K562 (cell line): ENCODE data around the gene PCDHGA5. TPM values are rescaled to one million over a fixed set of nuclear protein-coding genes. Genes with fewer than 3 reads are reported as not detected.

Experiments used
- ATAC-seq: fragments of 200-7000 bp; cut with Tn5 transposase; 3 replicates; pipeline ENCODE4 v1.9.1; 2020; ENCODE audit warnings: moderate library complexity
- BruUV-seq: library from RNA; stranded (reverse); fragments of 400-500 nt; replicated peaks from 2 replicates; lab custom pipeline; 2021; lab: Mats Ljungman, UMichigan
- CTCF ChIA-PET: fragments of 300-600 bp; formaldehyde crosslinking; extraction: SDS; loops from one replicate; lab custom pipeline; 2021; ENCODE audit warnings: low intra/inter-chr PET ratio; lab: Yijun Ruan, JAX
- POLR2A ChIA-PET: fragments of 300-600, 350-650 bp; sonication (Branson Sonifier 250); formaldehyde crosslinking; extraction: SDS; loops from one replicate; lab custom pipeline; 2021; ENCODE audit warnings: antibody characterized with exemption, inconsistent platforms; lab: Yijun Ruan, JAX
- DNase-seq, 4 experiments: peaks; one replicate each; pipeline versions ENCODE4 v3.0.0 to v3.0.0-alpha.2; 2011 to 2018; ENCODE audit warnings: low spot score in 3 of 4, mixed read lengths in 3 of 4; ENCODE audit errors: extremely low read depth in 1 of 4
- FAIRE-seq: peaks from 2 replicates; lab custom pipeline; 2011; peaks lifted over from hg19 to GRCh38; lab: Jason Lieb, UNC
- H2AFZ ChIP-seq: 2 replicates; pipeline ENCODE4 v1.6.0; 2011; ENCODE audit warnings: low read depth, low read length, control low read depth, inconsistent platforms
- H3K27ac ChIP-seq: fragments of 200-600 bp; 3 replicates; pipeline ENCODE4 v1.8.0; 2011; ENCODE audit warnings: low read depth, mild to moderate bottlenecking, control low read depth, inconsistent platforms, low read length, moderate library complexity, mixed read lengths; ENCODE audit errors: extremely low read depth
- H3K27me3 ChIP-seq, 2 experiments: fragments of 300-600 bp in 1 of 2; 2 replicates in 1 of 2; 3 replicates in 1 of 2; pipeline versions ENCODE4 v1.6.0 to v1.8.0; 2011; ENCODE audit warnings: inconsistent platforms in 2 of 2, low read length in 2 of 2, mild to moderate bottlenecking in 1 of 2, mixed read lengths in 1 of 2, moderate library complexity in 1 of 2; ENCODE audit not compliant: control insufficient read depth in 2 of 2, insufficient read depth in 2 of 2
- H3K36me3 ChIP-seq: fragments of 300-600 bp; 3 replicates; pipeline ENCODE4 v1.8.0; 2011; ENCODE audit warnings: mild to moderate bottlenecking, low read length, inconsistent platforms; ENCODE audit not compliant: control insufficient read depth, insufficient read depth
- H3K4me1 ChIP-seq, 2 experiments: fragments of 200-600 bp in 1 of 2; replicated peaks in 1 of 2; 2 replicates in 1 of 2; 3 replicates in 1 of 2; pipeline versions ENCODE4 v1.5.1 to v1.8.0; 2011; ENCODE audit warnings: inconsistent platforms in 2 of 2, low read length in 2 of 2, mild to moderate bottlenecking in 1 of 2, mixed read lengths in 1 of 2, moderate library complexity in 1 of 2; ENCODE audit not compliant: control insufficient read depth in 2 of 2, insufficient read depth in 2 of 2
- H3K4me2 ChIP-seq: 2 replicates; pipeline ENCODE4 v1.6.1; 2011; ENCODE audit warnings: low read length, control low read depth, inconsistent platforms, mixed read lengths; ENCODE audit not compliant: insufficient read depth
- H3K4me3 ChIP-seq: fragments of 200-600 bp; sonication (generic), shearing (Covaris generic); 2 replicates; pipeline ENCODE4 v1.5.1; 2016; ENCODE audit warnings: control low read depth, inconsistent platforms
- H3K79me2 ChIP-seq: fragments of 200-600 bp; 3 replicates; pipeline ENCODE4 v1.8.0; 2011; ENCODE audit warnings: low read length, inconsistent platforms; ENCODE audit not compliant: control insufficient read depth, insufficient read depth
- H3K9ac ChIP-seq, 2 experiments: 2 replicates each; pipeline versions ENCODE4 v1.6.0 to v1.6.1; 2011; ENCODE audit warnings: low read depth in 2 of 2, low read length in 2 of 2, control low read depth in 1 of 2, inconsistent platforms in 1 of 2, mild to moderate bottlenecking in 1 of 2, mixed read lengths in 1 of 2; ENCODE audit not compliant: insufficient read depth in 1 of 2
- H3K9me1 ChIP-seq: one replicate; pipeline ENCODE4 v1.6.0; 2011; ENCODE audit warnings: inconsistent platforms, mild to moderate bottlenecking, low read length, moderate library complexity; ENCODE audit not compliant: control insufficient read depth, insufficient read depth
- H3K9me3 ChIP-seq: replicated peaks from 2 replicates; pipeline ENCODE4 v1.5.1; 2011; ENCODE audit warnings: low read depth, low read length, inconsistent platforms; ENCODE audit not compliant: control insufficient read depth, insufficient read depth
- H4K20me1 ChIP-seq: replicated peaks from 2 replicates; pipeline ENCODE4 v1.6.1; 2011; ENCODE audit warnings: low read length, inconsistent platforms, mixed read lengths; ENCODE audit not compliant: control insufficient read depth, insufficient read depth
- MAFF ChIP-seq: IDR thresholded peaks from 2 replicates; pipeline ENCODE4 v1.6.1; 2012; ENCODE audit warnings: low read length, improper control_type of control experiment
- TCFL5 ChIP-seq: fragments of 250-450 bp; sonication (Bioruptor Pico); conservative IDR thresholded peaks from 2 replicates; pipeline ENCODE4 v1.6.1; 2021; ENCODE audit warnings: mild to moderate bottlenecking, moderate library complexity, matching md5 sums
- TRIM28 ChIP-seq: fragments of 450-650 bp; IDR thresholded peaks from 2 replicates; pipeline ENCODE4 v1.6.1; 2017
- ZNF586 ChIP-seq: fragments of 450-650 bp; formaldehyde crosslinking; conservative IDR thresholded peaks from 2 replicates; pipeline ENCODE4 v1.4.0; 2020; ENCODE audit warnings: mild to moderate bottlenecking, moderate library complexity
- ZNF75A ChIP-seq: fragments of 450-650 bp; formaldehyde crosslinking; IDR thresholded peaks from 2 replicates; pipeline ENCODE4 v1.4.0; 2020; ENCODE audit warnings: mild to moderate bottlenecking
- WGBS: fragments of 100-300 bp; shearing (Covaris generic); methylation state at CpG from one replicate; pipeline ENCODE4 v1.1.6; 2016; ENCODE audit warnings: low coverage, mixed read lengths; ENCODE audit not compliant: insufficient coverage; ENCODE audit errors: missing lambda C conversion rate; 5-methylcytosine and 5-hydroxymethylcytosine counted together
- in situ Hi-C: fragments of 300-500 bp; cut with MboI; formaldehyde crosslinking; loops from 4 replicates; pipeline ENCODE4 v1.15.0; 2018; ENCODE audit warnings: inconsistent platforms, mixed read lengths
- intact Hi-C: fragments of 100-400 bp; cut with micrococcal nuclease; formaldehyde crosslinking; loops from 2 replicates; pipeline ENCODE4 v1.14.2; 2022
- polyA plus RNA-seq, 8 experiments: library from polyadenylated mRNA; depleted of rRNA in 4 of 8; stranded (reverse) in 5 of 8; unstranded in 3 of 8; fragments of >200 nt; fragmentation: Nextera tagmentation in 2 of 8; fragmentation: Illumina TruSeq in 1 of 8; extraction: Ambion mirVana in 2 of 8; extraction: Trizol in 1 of 8; gene quantifications; 2 replicates each; pipeline versions ENCODE4 v1.2.1 to v1.2.3, GENCODE V29; 2011 to 2014; ENCODE audit warnings: inconsistent platforms in 1 of 8, missing spikeins in 1 of 8
- total RNA-seq, 7 experiments: library from RNA; depleted of rRNA in 6 of 7; stranded (reverse); fragments of >200 nt in 6 of 7; fragmentation: Illumina TruSeq in 2 of 7; extraction: Trizol in 2 of 7; gene quantifications; 2 replicates each; pipeline versions ENCODE4 v1.2.1 to v1.2.3, GENCODE V29; 2011 to 2021; ENCODE audit warnings: low replicate concordance in 1 of 7

The PCDHGA5 gene
- total and polyA plus RNA-seq, 9 of the 15 experiments (the other 6 are each of a cell fraction or from before 2014, with no cell fraction given): 0.01 to 0.18 (median 0.12) TPM; not detected in 1

DNA sequence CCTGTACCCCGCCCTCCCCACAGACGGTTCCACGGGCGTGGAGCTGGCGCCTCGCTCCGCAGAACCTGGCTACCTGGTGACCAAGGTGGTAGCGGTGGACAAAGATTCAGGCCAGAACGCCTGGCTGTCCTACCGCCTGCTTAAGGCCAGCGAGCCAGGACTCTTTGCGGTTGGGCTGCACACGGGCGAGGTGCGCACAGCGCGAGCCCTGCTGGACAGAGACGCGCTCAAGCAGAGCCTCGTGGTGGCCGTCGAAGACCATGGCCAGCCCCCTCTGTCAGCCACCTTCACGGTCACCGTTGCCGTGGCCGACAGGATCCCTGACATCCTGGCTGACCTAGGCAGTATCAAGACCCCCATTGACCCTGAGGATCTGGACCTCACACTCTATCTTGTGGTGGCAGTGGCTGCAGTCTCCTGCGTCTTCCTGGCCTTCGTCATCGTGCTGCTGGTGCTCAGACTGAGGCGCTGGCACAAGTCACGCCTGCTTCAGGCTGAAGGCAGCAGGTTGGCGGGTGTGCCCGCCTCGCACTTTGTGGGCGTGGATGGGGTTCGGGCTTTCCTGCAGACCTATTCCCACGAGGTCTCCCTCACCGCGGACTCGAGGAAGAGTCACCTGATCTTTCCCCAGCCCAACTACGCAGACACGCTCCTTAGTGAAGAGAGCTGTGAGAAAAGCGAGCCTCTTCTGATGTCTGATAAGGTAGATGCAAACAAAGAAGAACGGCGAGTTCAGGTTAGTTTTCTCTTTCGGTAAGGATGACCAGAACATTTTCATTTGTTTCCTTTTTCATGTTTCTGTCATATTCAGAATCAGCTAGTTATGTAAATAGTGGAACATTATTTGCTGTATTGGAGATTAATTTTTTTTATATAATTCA is 2.3 kb downstream of the PCDHGA5 start:
- H3K9ac ChIP-seq: 0 out of 4 replicates have a peak overlapping the region, but pooled peaks of 1 of the 2 experiments have one; percentile 20
- POLR2A ChIA-PET: no interaction called here
- DNase-seq (no peak), FAIRE-seq (no peak), ATAC-seq (no peak)
- H3K4me1 ChIP-seq: peaks cover 0 to 12% of the 10 kb centered on the region in 2 experiments; a peak in 1 of 5 replicates
- TF ChIP-seq TCFL5 (CRISPR knock-in tag) (no peak), MAFF (no peak), ZNF586 (CRISPR knock-in tag) (no peak), ZNF75A (CRISPR knock-in tag) (0 out of 2 replicates have a peak, but pooled peaks have one; percentile 64), TRIM28 (no peak)
- H2AFZ ChIP-seq: no peak overlapping the region
- no peak overlapping the region for H3K4me2 ChIP-seq
- peaks cover 16 to 41% of the 10 kb centered on the region in 2 experiments for H3K27me3 ChIP-seq
- H3K4me3 ChIP-seq: no peak overlapping the region
- no peak overlapping the region for H3K27ac ChIP-seq
- intact Hi-C loops (no loop called here), in situ Hi-C loops (no loop called here)
- CTCF ChIA-PET: no interaction called here
- BruUV-seq: no TSS peak
- H3K36me3 ChIP-seq: no peaks in the 10 kb centered on the region
- 5% methylated on average over 40 of the region's 46 CpGs for WGBS
- no peaks in the 10 kb centered on the region for H4K20me1 ChIP-seq
- no peaks in the 10 kb centered on the region for H3K79me2 ChIP-seq
- H3K9me1 ChIP-seq: no peaks in the 10 kb centered on the region
- H3K9me3 ChIP-seq: no peaks in the 10 kb centered on the region
